ENCODE data around the gene BLTP3A. TPM values are rescaled to one million over a fixed set of nuclear protein-coding genes. Genes with fewer than 3 reads are reported as not detected.

Gene BLTP3A
- total RNA-seq, 1 experiment from 2014 or later = 20.2 TPM

- TSS peak; percentile 18 for BruUV-seq (replicated peaks)
- Histone ChIP-seq H3K36me3 (ENCODE audit: control insufficient read depth, insufficient read depth, low read length) (peaks cover 49% of the 10 kb centered on the region), H3K27ac (ENCODE audit: low read length) (no peak overlapping the region), H3K27me3 (ENCODE audit: control insufficient read depth, insufficient read depth, low read length) (no peaks in the 10 kb centered on the region), H3K4me3 (ENCODE audit: low read depth in 2 of 2, low read length in 2 of 2) (no peak overlapping the region), H3K4me1 (ENCODE audit: control insufficient read depth, insufficient read depth, low read length) (no peaks in the 10 kb centered on the region), H3K9me3 (ENCODE audit: control insufficient read depth, insufficient read depth, low read depth, low read length) (no peaks in the 10 kb centered on the region)
- no peak for ATAC-seq
- intact Hi-C loops (cut with micrococcal nuclease; ENCODE audit: unreplicated experiment) (no loop called here), in situ Hi-C loops (cut with HindIII; ENCODE audit: low pct_unique_long_range_greater_than_20kb, low sequenced_read_pairs) (no loop called here)
- ChIA-PET CTCF (interaction anchor here (0.8 kb wide), 1 partner anchor 19 kb away, joined by 6 read pairs; no protein-coding TSS in a partner anchor), POLR2A (interaction anchor here (0.6 kb wide), 1 partner anchor 14 kb away, joined by 4 read pairs; no protein-coding TSS in a partner anchor)
- TF ChIP-seq REST (IDR thresholded peaks at IDR 0.05; ENCODE audit: insufficient read depth in 1 of 2, low read depth in 2 of 2, low read length in 1 of 2) (no peak), POLR2AphosphoS5 (IDR thresholded peaks at IDR 0.05; ENCODE audit: low read depth, low read length) (no peak), TCF7L2 (IDR thresholded peaks at IDR 0.05; ENCODE audit: low read depth, low read length) (no peak), SIN3A (IDR thresholded peaks at IDR 0.05; ENCODE audit: borderline replicate concordance, insufficient read depth, low read depth, low read length) (no peak), CTCF (IDR thresholded peaks at IDR 0.05) (no peak)
- no peak for DNase-seq (ENCODE audit: low read depth, low spot score)
Observed at GRCh38 chr6:34771727-34772126, 20.2 kb upstream of the BLTP3A start.

GRCh38 chr6:34772940-34773339 is 18.9 kb upstream of the BLTP3A start:
- ATAC-seq (no peak), DNase-seq (ENCODE audit: low read depth, low spot score) (no peak)
- Histone ChIP-seq H3K9me3 (ENCODE audit: control insufficient read depth, insufficient read depth, low read depth, low read length) (no peaks in the 10 kb centered on the region), H3K36me3 (ENCODE audit: control insufficient read depth, insufficient read depth, low read length) (peaks cover 39% of the 10 kb centered on the region), H3K27me3 (ENCODE audit: control insufficient read depth, insufficient read depth, low read length) (no peaks in the 10 kb centered on the region), H3K4me3 (ENCODE audit: low read depth in 2 of 2, low read length in 2 of 2) (no peak overlapping the region), H3K27ac (ENCODE audit: low read length) (no peak overlapping the region), H3K4me1 (ENCODE audit: control insufficient read depth, insufficient read depth, low read length) (no peaks in the 10 kb centered on the region)
- intact Hi-C loops (cut with micrococcal nuclease; ENCODE audit: unreplicated experiment) (no loop called here), in situ Hi-C loops (cut with HindIII; ENCODE audit: low pct_unique_long_range_greater_than_20kb, low sequenced_read_pairs) (no loop called here)
- BruUV-seq (replicated peaks) = no TSS peak
- TF ChIP-seq TCF7L2 (IDR thresholded peaks at IDR 0.05; ENCODE audit: low read depth, low read length) = no peak
- no peak for TF ChIP-seq REST (IDR thresholded peaks at IDR 0.05; ENCODE audit: insufficient read depth in 1 of 2, low read depth in 2 of 2, low read length in 1 of 2)
- no peak for TF ChIP-seq POLR2AphosphoS5 (IDR thresholded peaks at IDR 0.05; ENCODE audit: low read depth, low read length)
- no peak for TF ChIP-seq SIN3A (IDR thresholded peaks at IDR 0.05; ENCODE audit: borderline replicate concordance, insufficient read depth, low read depth, low read length)
- TF ChIP-seq CTCF (IDR thresholded peaks at IDR 0.05) = no peak
- CTCF ChIA-PET = no interaction called here
- POLR2A ChIA-PET = interaction anchor here (0.8 kb wide), 1 partner anchor 160 kb away, joined by 3 read pairs; no protein-coding TSS in a partner anchor

All from Panc1 (cell line).